Activated effector memory CD4-positive, alpha-beta T cell treated with Interleukin-2 at 50 U/mL for 16 hours (primary cell): ENCODE results near the gene HRK.

Experiments
- DNase-seq: peaks from one replicate; pipeline ENCODE4 v3.0.0-alpha.2; 2020

The HRK gene

GRCh38 chr12:116897476-116897875 is 16.2 kb upstream of the HRK start:
- DNase-seq: no peak

- DNase-seq: no peak
Observed at GRCh38 chr12:116896411-116896924, 15.2 kb upstream of the HRK start.

GRCh38 chr12:116894913-116895312 is 13.7 kb upstream of the HRK start:
- no peak for DNase-seq

GRCh38 chr12:116892349-116893140 is 11.3 kb upstream of the HRK start:
- DNase-seq: no peak

- DNase-seq: no peak
Observed at GRCh38 chr12:116891019-116891418, 9.8 kb upstream of the HRK start.

- DNase-seq: no peak
Observed at GRCh38 chr12:116890330-116890729, 9.1 kb upstream of the HRK start.

- DNase-seq: no peak
Observed at GRCh38 chr12:116887897-116888296, 6.7 kb upstream of the HRK start.

GRCh38 chr12:116887244-116887643 is 6.0 kb upstream of the HRK start:
- no peak for DNase-seq

GRCh38 chr12:116885491-116885890 is 4.2 kb upstream of the HRK start:
- no peak for DNase-seq

GRCh38 chr12:116884871-116885270 is 3.6 kb upstream of the HRK start:
- no peak for DNase-seq

- no peak for DNase-seq
Observed at GRCh38 chr12:116882742-116883141, 1.5 kb upstream of the HRK start.

- DNase-seq: no peak
Observed at GRCh38 chr12:116881877-116882507, 751 bp upstream of the HRK start.

GRCh38 chr12:116880817-116881324 is 370 bp downstream of the HRK start:
- DNase-seq: no peak

GRCh38 chr12:116880213-116880816 is 926 bp downstream of the HRK start:
- DNase-seq: no peak

- DNase-seq: no peak
Observed at GRCh38 chr12:116879509-116880212, 1.6 kb downstream of the HRK start.

- DNase-seq: no peak
Observed at GRCh38 chr12:116878567-116879508, 2.4 kb downstream of the HRK start.

- DNase-seq: no peak
Observed at GRCh38 chr12:116876151-116876869, 4.9 kb downstream of the HRK start.

GRCh38 chr12:116874324-116874995 is 6.8 kb downstream of the HRK start:
- DNase-seq: no peak

GRCh38 chr12:116870306-116870705 is 10.9 kb downstream of the HRK start:
- DNase-seq: no peak

- DNase-seq: no peak
Observed at GRCh38 chr12:116867523-116867922, 13.7 kb downstream of the HRK start.
